C4-2B (cell line): ENCODE measurements around the gene NOTCH4.
"Not testable (repeated sequence)": the region's sequence is repeated elsewhere in the genome, so short reads cannot be mapped to it uniquely, and the experiment has no call there.

ENCODE experiments used
- H3K27ac ChIP-seq: fragments of 450-650 bp; 2 replicates; pipeline ENCODE4 v1.5.1; 2017
- ZFX ChIP-seq: fragments of 450-650 bp; IDR thresholded peaks from 2 replicates; pipeline ENCODE4 v1.6.1; 2017
- TF ChIP-seq, protein P1 (sequence below): fragments of 450-650 bp; conservative IDR thresholded peaks from 2 replicates; pipeline ENCODE4 v1.5.1; 2017; ENCODE audit warnings: mild to moderate bottlenecking

NOTCH4 gene

DNA sequence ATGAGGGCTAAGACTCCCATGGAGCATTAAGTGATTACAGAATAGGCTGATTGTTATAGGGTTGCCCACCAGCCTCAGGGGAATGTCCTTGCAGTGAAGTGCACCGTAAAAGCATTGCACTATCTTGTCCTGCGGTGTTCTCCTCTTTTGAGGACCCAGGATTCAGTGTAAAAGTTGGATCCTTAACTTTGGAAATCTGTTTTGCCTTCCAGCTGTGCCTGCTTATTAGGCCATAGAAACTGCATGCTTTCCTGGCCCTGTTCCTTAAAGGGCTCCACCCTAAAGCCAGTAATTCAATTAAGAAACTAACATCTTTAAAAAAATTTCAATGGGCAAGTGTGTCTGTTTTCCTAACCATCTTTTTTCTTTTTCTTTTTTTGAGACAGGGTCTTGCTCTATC lies 25.4 kb upstream of the NOTCH4 start:
- no peak for TF ChIP-seq ZFX
- TF ChIP-seq, protein P1, sequence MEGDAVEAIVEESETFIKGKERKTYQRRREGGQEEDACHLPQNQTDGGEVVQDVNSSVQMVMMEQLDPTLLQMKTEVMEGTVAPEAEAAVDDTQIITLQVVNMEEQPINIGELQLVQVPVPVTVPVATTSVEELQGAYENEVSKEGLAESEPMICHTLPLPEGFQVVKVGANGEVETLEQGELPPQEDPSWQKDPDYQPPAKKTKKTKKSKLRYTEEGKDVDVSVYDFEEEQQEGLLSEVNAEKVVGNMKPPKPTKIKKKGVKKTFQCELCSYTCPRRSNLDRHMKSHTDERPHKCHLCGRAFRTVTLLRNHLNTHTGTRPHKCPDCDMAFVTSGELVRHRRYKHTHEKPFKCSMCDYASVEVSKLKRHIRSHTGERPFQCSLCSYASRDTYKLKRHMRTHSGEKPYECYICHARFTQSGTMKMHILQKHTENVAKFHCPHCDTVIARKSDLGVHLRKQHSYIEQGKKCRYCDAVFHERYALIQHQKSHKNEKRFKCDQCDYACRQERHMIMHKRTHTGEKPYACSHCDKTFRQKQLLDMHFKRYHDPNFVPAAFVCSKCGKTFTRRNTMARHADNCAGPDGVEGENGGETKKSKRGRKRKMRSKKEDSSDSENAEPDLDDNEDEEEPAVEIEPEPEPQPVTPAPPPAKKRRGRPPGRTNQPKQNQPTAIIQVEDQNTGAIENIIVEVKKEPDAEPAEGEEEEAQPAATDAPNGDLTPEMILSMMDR: no peak
- H3K27ac ChIP-seq: no peak overlapping the region

GRCh38 chr6:32247401-32247800 lies 23.5 kb upstream of the NOTCH4 start:
- no peak overlapping the region for H3K27ac ChIP-seq
- TF ChIP-seq ZFX: no peak
- TF ChIP-seq, protein P1: no peak

DNA sequence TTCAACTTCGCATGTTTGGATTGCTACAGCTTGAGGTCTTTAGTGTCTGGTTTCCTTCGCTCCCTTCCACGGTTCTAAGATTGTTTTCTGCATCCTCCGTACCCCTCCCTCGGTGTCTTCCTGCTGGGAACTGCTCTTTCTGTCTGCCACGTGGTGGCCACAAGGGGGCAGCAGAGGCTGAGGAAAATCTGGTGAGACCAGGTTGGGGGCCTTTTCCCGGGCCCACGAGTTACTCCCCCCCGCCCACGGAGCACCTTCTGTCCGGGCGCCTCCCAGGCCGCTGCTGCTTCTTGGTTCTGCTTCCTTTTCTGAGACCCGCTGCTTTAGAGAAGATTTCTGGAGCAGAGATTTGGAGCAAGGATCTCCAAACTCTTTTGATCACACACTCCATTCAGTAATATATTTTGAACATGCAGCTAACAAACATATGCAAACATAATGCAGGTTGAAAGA lies 21.1 kb upstream of the NOTCH4 start:
- TF ChIP-seq, protein P1: peak; percentile 95
- TF ChIP-seq ZFX: no peak
- no peak overlapping the region for H3K27ac ChIP-seq

DNA sequence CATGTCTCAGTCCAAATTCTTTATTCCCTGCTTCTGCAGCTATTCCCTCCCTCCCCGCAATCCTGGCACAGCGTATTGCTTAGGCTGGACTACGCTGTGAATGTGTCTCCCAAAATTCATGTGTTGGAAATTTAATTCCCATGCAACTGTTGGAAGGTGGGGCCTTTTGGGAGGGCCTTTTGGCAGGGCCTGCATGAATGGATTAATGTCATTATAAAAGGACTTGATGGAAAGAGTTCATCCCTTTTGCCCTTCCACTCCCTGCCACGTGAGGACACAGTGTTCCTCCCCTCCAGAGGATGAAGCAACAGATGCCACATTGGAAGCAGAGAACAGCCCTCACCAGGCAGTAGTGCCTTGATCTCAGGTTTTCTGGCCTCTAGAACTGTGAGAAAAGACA lies 20.4 kb upstream of the NOTCH4 start:
- no peak overlapping the region for H3K27ac ChIP-seq
- no peak for TF ChIP-seq ZFX
- TF ChIP-seq, protein P1: no peak

DNA sequence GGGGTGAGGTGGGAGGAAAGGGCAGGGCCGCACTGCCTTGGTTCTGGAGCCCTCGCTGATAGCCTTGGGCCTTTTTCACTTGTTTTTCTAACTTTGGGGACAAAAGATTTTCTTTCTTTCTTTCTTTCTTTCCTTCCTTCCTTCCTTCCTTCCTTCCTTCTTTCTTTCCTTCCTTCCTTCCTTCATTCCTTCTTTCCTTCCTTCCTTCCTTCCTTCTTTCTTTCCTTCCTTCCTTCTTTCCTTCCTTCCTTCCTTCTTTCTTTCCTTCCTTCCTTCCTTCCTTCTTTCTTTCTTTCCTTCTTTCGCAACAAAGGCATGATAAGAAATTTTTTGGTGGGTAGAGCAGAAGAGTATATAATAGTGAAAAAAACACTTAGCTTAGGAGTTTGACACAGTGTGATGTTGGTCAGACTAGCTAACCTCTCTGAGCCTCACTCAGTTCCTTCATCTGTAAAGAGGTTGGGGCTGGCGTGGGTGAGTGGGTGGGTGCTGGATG lies 18.5 kb upstream of the NOTCH4 start:
- not testable (repeated sequence) for H3K27ac ChIP-seq

GRCh38 chr6:32240686-32241085 lies 16.8 kb upstream of the NOTCH4 start:
- no peak for TF ChIP-seq ZFX
- TF ChIP-seq, protein P1: no peak; the same call in 1 of the 2 replicates

DNA sequence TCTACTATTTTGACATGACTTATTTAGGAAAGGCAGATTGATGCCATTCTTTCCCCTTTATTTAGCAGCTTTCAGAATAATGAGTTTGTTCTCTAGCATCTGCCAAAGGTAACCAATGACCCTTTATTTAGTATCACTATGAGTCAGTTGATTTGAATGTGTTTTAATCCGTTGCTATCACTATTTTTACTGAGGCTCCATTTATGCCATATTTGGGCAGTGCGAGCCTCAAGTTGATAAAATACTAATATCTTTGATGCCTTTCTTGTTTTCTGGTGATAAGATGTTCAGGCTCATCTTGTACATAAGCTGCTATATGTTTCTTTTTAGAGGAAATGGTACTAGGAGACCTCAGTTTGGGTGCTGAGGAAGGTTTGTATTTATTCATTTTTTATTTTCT lies 15.6 kb upstream of the NOTCH4 start:
- TF ChIP-seq ZFX: no peak
- TF ChIP-seq, protein P1: no peak

More at GRCh38 chr6:32240686-32241085, 16.8 kb upstream of the NOTCH4 start:
- no peak overlapping the region for H3K27ac ChIP-seq

GRCh38 chr6:32234934-32235333 lies 11.1 kb upstream of the NOTCH4 start:
- TF ChIP-seq, protein P1: no peak
- TF ChIP-seq ZFX: no peak
- H3K27ac ChIP-seq: no peak overlapping the region

More for the DNA sequence above, 15.6 kb upstream of the NOTCH4 start:
- no peak overlapping the region for H3K27ac ChIP-seq
